NCI-H2171 (cell line): ENCODE data around the gene ZNF219.

Experiments used
- DNase-seq: peaks from one replicate; lab custom pipeline; 2025; lab: John Stamatoyannopoulos, UW

The ZNF219 gene

GRCh38 chr14:21098076-21098891 is at the start of gene ZNF219:
Gene ZNF219, minus strand, starts transcription at chr14:21098655. Its CDS starts 5,064 bp downstream, at chr14:21093591.
- peak; percentile 81 for DNase-seq

GRCh38 chr14:21145437-21145836 is 47.0 kb upstream of the ZNF219 start:
- no peak for DNase-seq

GRCh38 chr14:21142357-21142756 is 43.9 kb upstream of the ZNF219 start:
- DNase-seq = no peak

- DNase-seq = peak; percentile 17
These were observed 37.6 kb upstream of the ZNF219 start for GRCh38 chr14:21136024-21136423.

- DNase-seq = no peak
These were observed 35.4 kb upstream of the ZNF219 start for GRCh38 chr14:21133901-21134300.

- no peak for DNase-seq
These were observed 25.0 kb upstream of the ZNF219 start for GRCh38 chr14:21123429-21123828.

- DNase-seq = no peak
These were observed 22.7 kb upstream of the ZNF219 start for GRCh38 chr14:21121122-21121521.

- DNase-seq = no peak
These were observed 22.2 kb upstream of the ZNF219 start for GRCh38 chr14:21120686-21121085.

- no peak for DNase-seq
These were observed 20.5 kb upstream of the ZNF219 start for GRCh38 chr14:21118933-21119332.

GRCh38 chr14:21113369-21113768 is 14.9 kb upstream of the ZNF219 start:
- no peak for DNase-seq

GRCh38 chr14:21112255-21112654 is 13.8 kb upstream of the ZNF219 start:
- no peak for DNase-seq

- DNase-seq = peak; percentile 93
These were observed 11.1 kb upstream of the ZNF219 start for GRCh38 chr14:21109377-21110138.

GRCh38 chr14:21108791-21109190 is 10.3 kb upstream of the ZNF219 start:
- DNase-seq = no peak

GRCh38 chr14:21107283-21107800 is 8.9 kb upstream of the ZNF219 start:
- DNase-seq = no peak

GRCh38 chr14:21106498-21107282 is 8.2 kb upstream of the ZNF219 start:
- DNase-seq = peak; percentile 87

- DNase-seq = no peak
These were observed 7.7 kb upstream of the ZNF219 start for GRCh38 chr14:21106176-21106497.

- DNase-seq = no peak
These were observed 6.6 kb upstream of the ZNF219 start for GRCh38 chr14:21105095-21105494.

- DNase-seq = peak; percentile 99
These were observed 6.1 kb upstream of the ZNF219 start for GRCh38 chr14:21104448-21105060.

GRCh38 chr14:21103710-21104447 is 5.4 kb upstream of the ZNF219 start:
- peak; percentile 100 for DNase-seq

GRCh38 chr14:21103411-21103709 is 4.9 kb upstream of the ZNF219 start:
- no peak for DNase-seq
